ENCODE results near the gene HOXC4.
"Not testable (repeated sequence)": the region's sequence is repeated elsewhere in the genome, so short reads cannot be mapped to it uniquely, and the experiment has no call there.

HOXC4 gene

GRCh38 chr12:54041097-54041690 lies 12.4 kb upstream of the HOXC4 start:
- no peak for DNase-seq (ENCODE audit: low read depth)

DNA sequence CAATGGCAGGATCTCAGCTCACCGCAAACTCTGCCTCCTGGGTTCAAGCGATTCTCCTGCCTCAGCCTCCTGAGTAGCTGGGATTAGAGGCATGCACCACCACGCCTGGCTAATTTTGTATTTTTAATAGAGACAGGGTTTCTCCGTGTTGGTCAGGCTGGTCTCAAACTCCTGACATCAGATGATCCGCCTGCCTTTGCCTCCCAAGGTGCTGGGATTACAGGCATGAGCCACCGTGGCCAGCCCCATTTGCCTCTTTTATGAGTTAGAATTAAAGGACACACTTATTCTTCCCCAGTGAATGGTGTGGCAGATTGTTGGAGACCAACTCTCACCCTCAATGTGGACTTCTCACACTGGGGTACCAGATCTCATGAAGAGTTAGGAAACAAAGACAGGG lies 11.6 kb upstream of the HOXC4 start:
- DNase-seq (ENCODE audit: low read depth) = not testable (repeated sequence)

GRCh38 chr12:54042970-54043853 lies 10.4 kb upstream of the HOXC4 start:
- no peak for DNase-seq (ENCODE audit: low read depth)

DNA sequence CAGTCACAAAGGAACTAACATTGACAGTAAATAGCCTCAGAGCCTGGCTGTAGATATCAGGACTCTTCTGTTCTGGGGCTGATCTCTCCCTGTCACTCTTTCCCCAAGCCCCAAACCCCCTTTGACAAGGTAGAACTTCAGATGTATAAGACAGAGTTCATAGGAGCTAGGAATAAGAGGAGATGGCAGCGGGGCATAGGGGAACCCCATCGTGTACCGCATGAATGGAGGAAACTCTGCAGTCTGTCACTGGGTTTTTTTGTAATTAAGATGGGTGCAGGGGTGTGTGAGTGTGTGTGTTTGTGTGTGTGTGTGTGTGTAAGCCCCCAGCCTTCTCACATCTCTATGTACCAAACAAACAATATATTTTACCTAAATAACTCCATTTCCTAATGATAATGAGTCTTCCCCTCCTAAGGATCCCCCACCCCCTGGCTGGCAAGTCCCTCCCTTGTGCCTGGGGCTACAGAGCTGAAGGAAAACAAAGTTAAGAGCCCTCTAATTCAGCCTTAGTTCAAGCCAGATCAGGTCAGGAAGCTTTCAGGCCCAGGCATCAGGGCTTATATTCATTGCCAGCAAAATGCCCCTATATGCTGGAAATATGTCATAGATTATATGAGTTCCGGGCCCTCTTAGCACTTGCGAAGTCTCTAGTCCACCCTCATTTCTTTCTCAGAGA lies 9.1 kb upstream of the HOXC4 start:
- no peak for DNase-seq (ENCODE audit: low read depth)

DNA sequence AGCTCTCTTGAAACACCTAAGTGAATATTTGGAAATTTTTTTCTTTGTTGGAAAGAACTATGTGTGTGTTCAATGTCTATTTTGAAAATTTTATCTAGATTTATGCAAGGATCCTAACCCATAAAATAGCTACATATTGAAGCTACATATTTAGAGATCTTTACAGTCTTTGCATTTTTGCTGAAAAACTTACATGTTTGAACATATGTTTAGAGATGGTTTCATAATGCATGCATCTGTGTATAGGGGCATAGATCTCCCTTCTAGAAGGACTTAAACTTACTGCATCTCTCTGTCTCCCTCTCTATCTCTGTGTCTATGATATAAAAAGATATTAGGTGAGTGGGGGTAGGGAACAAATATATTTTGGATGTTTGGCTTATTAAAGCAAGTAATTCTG lies 8.2 kb upstream of the HOXC4 start:
- no peak for DNase-seq (ENCODE audit: low read depth)

- DNase-seq (ENCODE audit: low read depth) = no peak
Observed at GRCh38 chr12:54045868-54046521, 7.6 kb upstream of the HOXC4 start.

DNA sequence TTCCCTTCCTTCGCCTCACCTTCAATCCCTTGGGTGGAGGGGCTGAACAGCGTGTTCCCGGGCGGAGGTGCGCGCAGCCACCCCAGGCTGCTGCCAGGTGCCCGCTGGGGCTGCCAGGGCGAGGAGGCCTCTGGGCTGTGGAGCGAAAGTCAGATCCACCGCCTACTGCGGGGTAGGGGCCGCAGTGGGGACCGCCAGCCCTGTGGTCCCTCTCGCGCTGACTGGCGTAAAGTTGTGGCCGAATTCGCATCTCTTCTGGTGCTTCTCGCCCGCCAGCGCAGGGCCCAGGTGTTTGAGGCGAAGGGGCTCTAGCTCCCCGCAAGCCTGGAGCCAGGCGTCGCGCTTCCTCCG lies 6.9 kb upstream of the HOXC4 start:
- DNase-seq (ENCODE audit: low read depth) = no peak

DNA sequence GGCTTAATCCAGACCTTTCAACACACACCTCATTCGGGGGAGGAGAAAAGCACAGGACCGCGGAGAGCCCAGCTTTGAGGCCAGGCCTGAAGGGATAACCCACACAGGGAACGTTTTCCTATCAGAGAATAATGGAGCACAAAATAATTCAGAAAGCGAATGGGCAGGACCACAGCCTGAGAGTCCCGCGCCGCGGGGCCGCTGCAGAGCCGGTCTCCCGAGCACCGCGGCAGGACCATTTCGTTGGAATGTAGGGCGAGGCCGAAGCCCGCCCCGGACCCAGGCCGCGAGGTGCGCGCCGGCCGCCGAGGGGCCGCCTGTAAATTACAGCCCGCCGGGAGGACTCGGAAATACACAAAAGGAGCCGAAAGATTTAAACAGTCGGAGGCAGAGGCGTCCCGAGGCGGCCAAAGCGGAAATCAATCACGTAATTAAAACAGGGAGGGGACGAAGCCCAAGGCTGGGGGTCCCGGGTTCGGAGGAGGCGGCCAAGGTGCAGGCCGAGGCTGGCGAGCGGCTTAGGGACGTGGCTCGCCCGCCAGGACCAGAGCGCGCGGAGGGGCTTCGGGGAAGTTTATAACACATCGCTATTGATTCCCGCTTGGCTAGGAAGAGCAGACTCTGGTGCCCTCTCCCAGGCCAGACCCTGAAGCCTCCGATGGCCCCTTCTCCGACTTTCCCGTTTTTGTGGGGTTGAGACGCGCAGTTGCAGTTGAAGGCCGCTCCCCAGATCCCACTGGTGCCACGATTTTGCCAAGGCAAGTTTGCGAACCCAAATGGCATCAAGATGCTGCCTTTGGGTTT lies 6.3 kb upstream of the HOXC4 start:
- no peak for DNase-seq (ENCODE audit: low read depth)

DNA sequence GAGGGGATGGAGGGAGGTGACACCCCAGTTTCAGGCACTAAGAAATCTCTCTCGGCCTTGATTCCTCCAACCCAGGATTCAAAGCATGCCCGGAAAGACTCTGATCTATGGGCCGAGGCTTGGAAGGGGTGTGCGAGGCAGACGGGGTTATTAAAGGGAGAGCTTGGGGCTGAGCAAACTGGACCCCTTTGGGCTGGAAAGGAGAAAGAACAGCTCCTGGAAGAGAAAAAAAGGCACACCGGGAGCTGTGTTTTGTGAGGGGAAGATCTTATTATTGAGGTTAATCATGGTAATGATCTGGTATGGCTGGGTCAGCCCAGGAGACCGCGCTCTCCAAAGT lies 5.7 kb upstream of the HOXC4 start:
- DNase-seq (ENCODE audit: low read depth) = no peak

- DNase-seq (ENCODE audit: low read depth) = no peak
Observed at GRCh38 chr12:54048406-54049093, 5.1 kb upstream of the HOXC4 start.

DNA sequence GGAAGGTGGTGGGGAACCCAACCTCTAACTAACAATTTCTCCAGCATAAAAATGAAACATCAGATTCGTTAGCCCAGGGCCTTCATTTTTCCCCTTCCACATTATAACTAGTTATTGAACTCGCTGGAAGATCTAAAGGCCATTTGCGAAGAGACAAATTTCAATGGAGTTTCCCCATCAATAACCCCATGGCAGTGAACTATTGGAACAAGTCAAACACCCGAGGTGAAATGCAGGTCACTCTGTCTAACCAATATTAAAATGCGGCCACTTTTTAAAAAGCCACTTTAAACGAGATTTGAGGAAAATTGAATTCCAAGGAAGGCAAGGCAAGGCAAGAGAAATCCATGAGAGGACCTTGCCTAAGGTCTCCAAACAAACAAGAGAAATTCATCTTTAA lies 4.5 kb upstream of the HOXC4 start:
- no peak for DNase-seq (ENCODE audit: low read depth)

DNA sequence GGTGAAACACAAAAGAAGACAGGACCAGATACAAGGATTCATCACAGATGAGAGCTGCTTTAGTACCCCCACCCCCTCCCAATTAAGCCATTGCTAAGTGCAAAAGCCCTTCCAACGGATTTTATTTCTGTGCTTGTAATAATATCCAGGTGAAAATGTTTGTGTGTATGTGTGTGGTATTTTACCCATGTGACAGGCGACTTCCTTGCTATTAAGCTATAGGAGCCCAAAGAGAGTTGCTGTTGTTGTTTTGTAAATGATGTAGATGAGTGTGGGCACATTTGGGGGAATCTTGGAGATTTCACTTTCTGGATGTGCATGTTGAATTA lies 3.2 kb upstream of the HOXC4 start:
- DNase-seq (ENCODE audit: low read depth) = no peak

DNA sequence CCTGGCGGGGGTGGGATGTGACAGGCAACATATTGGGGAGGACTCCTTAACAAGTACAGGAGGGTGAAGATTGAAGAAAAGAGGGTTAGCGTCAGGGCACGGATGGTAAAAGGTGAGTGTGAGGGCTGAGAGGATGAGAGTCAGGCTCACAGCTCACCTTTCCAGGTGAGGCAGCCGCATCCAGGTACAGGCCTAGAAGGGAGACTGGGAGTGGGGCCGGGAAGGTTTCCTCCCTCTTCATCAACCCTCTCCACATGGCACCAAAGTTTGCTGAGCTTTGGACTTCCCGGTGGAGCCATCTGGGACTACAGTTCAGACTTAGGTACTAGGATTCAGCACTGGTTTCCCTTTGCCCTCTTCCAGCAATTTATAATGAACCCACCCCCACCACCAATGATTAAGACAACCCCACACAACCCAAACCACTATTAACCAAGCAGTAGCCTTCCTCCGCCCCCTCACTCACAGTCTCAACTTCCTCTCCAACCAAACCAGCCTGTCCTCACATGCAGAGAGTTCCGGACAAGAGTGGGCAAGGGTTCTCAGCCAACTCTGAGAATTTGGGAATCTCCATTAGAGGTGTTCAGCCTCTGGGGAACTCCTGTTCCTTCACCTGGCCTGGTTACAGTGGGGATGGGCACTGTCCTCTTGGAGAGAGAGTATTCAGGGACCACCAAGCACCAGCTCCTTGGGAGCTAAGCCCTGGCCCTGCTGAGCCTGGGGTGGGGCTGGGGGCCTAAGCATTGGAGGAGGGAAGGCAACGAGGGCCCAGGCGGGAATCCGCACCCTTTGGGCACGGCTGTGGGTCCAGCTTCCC lies 2.4 kb upstream of the HOXC4 start:
- DNase-seq (ENCODE audit: low read depth) = no peak

DNA sequence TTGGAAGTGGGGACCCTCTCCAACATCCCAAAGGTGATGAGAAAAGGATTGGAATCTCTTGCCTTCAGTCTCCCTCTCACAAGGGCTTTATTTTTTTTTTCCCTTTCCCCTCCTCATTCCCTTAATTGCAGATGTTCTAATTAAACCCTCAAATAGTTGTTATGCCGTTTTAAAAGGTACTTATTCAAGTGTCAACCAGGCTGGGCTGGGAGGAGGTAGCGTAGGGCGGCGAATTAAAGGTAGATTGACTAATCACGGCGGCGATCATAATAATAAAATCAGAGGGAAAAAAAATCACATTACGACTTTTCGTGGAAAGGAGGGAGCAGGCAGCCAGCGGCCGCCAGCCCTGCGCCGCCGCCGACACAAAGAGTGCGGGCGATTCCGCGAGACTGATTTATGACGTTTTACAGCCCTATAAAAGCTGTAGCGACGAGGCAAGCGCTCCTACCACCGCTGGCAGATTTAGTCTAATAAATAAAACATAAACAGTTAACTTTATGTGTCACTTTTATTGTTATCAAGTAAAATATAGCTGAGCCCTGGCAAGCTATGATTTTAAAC lies 1.7 kb upstream of the HOXC4 start:
- DNase-seq (ENCODE audit: low read depth) = no peak

DNA sequence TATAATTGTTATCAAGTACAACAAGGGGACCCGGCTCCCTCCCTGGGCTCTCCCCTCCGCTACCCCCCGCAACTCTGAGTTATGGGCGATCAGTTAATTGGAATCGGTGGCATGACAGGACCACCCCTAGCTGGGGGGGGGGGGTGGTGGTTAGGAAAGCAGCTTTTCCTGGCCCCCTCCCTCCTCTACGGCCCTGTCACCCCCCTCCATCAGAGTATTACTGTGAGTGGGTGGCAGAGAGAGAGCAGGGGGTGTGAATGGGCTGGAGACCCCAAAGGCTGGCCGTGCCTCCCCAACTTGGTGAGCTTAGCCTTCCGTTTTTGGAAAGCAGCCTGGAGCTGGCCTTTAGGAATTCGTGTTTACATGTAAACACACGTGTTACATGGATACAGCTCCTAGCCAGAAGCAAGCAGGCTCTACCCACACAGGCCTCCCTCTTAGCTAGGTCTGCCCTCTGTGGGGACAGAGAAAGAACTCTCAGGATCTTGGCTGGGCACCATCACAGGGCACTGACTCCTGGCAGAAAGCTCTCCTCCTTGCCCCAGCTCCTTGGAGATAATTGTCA lies 1.1 kb upstream of the HOXC4 start:
- no peak for DNase-seq (ENCODE audit: low read depth)

DNA sequence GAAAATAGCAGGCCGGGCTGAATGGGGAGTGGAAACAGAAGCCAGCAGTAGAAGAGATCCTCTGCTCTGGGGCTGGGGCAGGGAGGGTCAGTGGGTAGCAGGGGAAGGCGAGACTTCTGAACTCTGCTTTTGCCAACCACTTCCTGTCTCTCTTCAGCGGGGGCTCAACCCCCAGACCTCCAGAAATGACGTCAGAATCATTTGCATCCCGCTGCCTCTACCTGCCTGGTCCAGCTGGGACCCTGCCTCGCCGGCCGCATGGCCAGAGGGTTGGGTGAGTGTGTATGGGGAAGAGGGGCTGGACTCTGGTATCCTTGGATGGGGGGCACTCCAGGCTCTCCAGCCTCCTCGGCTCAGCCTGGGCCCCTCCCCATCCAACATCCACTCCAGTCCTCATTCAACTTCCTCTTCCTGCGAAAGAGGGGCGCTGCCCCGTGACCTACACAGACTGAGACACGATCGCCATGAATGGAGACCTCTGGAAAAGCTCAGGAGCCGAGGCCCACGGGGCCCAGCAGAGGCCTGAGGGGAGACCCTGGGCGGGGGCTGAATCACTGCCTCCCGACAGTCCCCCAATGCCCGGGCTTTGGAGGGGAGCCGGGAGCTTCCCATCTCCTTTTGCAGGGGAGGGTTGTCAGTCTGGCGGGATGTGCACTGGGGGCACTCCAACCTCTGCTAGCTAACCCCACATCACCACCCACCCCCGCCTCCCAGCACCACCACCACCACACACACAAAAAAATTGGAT lies 458 bp upstream of the HOXC4 start:
- no peak for DNase-seq (ENCODE audit: low read depth)

GRCh38 chr12:54054742-54055194 lies 1.1 kb downstream of the HOXC4 start:
- no peak for DNase-seq (ENCODE audit: low read depth)

- no peak for DNase-seq (ENCODE audit: low read depth)
Observed at GRCh38 chr12:54055552-54055951, 1.9 kb downstream of the HOXC4 start.

GRCh38 chr12:54056110-54056509 lies 2.5 kb downstream of the HOXC4 start:
- DNase-seq (ENCODE audit: low read depth) = no peak

Measured in stimulated activated CD4-positive, alpha-beta T cell treated with anti-CD3 and anti-CD28 coated beads, Interleukin-2, amount 100 ng/mL, for 4 hours (primary cell).